DND-41 (cell line): Measurements from ENCODE around the gene TNRC6A.

Experiments used
- ATAC-seq: fragments of 200-7000 bp; cut with Tn5 transposase; 3 replicates; pipeline ENCODE4 v1.9.1; 2021; ENCODE audit warnings: low read depth; ENCODE audit not compliant: insufficient read depth
- DNase-seq: peaks from one replicate; pipeline ENCODE4 v3.0.0-alpha.2; 2020
- H2AFZ ChIP-seq: 2 replicates; pipeline ENCODE4 v1.6.0; 2012; ENCODE audit warnings: low read depth, low read length
- H3K27ac ChIP-seq: 2 replicates; pipeline ENCODE4 v1.5.1; 2012; ENCODE audit warnings: low read length, inconsistent platforms
- H3K27me3 ChIP-seq: fragments of 200-600 bp; sonication (generic); 2 replicates; pipeline ENCODE4 v1.6.0; 2012; ENCODE audit warnings: low read length, mild to moderate bottlenecking, inconsistent platforms; ENCODE audit not compliant: insufficient read depth, poor library complexity
- H3K36me3 ChIP-seq: 2 replicates; pipeline ENCODE4 v1.5.1; 2012; ENCODE audit warnings: low read length, inconsistent platforms; ENCODE audit not compliant: insufficient read depth
- H3K4me1 ChIP-seq: 2 replicates; pipeline ENCODE4 v1.5.1; 2012; ENCODE audit warnings: mild to moderate bottlenecking, low read length; ENCODE audit not compliant: insufficient read depth
- H3K4me2 ChIP-seq: 2 replicates; pipeline ENCODE4 v1.6.0; 2012; ENCODE audit warnings: mild to moderate bottlenecking, moderate library complexity, low read length, inconsistent platforms; ENCODE audit not compliant: insufficient read depth
- H3K4me3 ChIP-seq, 2 experiments: fragments of 200-600 bp in 1 of 2; shearing (Covaris generic) in 1 of 2; 2 replicates each; pipeline ENCODE4 v1.5.1; 2012 to 2016; ENCODE audit warnings: inconsistent platforms in 2 of 2, low read length in 2 of 2, mild to moderate bottlenecking in 2 of 2, low read depth in 1 of 2, moderate library complexity in 1 of 2
- H3K79me2 ChIP-seq: 2 replicates; pipeline ENCODE4 v1.6.0; 2012; ENCODE audit warnings: low read length, inconsistent platforms; ENCODE audit not compliant: insufficient read depth
- H3K9ac ChIP-seq: 2 replicates; pipeline ENCODE4 v1.6.0; 2012; ENCODE audit warnings: low read depth, mild to moderate bottlenecking, inconsistent platforms, low read length, moderate library complexity
- H3K9me3 ChIP-seq: 2 replicates; pipeline ENCODE4 v1.5.1; 2012; ENCODE audit warnings: low read length, moderate library complexity, mild to moderate bottlenecking, inconsistent platforms; ENCODE audit not compliant: insufficient read depth, severe bottlenecking
- H4K20me1 ChIP-seq: 2 replicates; pipeline ENCODE4 v1.6.0; 2012; ENCODE audit warnings: low read length; ENCODE audit not compliant: insufficient read depth
- EZH2 ChIP-seq: IDR thresholded peaks from 3 replicates; pipeline ENCODE4 v1.6.1; 2012; ENCODE audit warnings: borderline replicate concordance, low read depth, mild to moderate bottlenecking, moderate library complexity, low read length, inconsistent platforms; ENCODE audit not compliant: severe bottlenecking
- TF ChIP-seq, protein P1 (sequence below): IDR thresholded peaks from 2 replicates; pipeline ENCODE4 v1.5.1; 2012; ENCODE audit warnings: borderline replicate concordance, low read length, moderate library complexity, mild to moderate bottlenecking; ENCODE audit not compliant: poor library complexity, severe bottlenecking; ENCODE audit errors: extremely low read depth

TNRC6A gene

DNA sequence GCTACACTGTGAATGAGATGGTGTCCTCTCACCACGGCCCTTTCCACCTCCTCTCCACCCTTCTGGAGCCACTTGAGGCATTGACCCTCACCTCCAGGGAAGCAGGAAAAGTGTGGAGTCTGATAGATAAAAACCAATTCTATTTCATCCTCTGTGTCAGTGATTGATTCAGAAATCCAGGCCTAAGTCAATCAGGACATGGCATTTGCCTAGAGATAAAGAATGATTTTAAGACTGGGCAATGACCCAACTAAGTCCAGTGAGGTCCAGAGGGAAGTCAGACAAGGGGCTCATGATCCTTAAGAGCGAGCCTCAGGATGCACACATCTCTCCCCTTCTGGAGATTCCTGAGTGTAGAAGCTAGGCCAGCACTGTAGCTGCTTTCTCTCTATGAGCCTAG lies 41.1 kb upstream of the TNRC6A start:
- Histone ChIP-seq H2AFZ (no peak overlapping the region), H3K9ac (no peak overlapping the region), H3K4me1 (no peaks in the 10 kb centered on the region), H3K9me3 (no peaks in the 10 kb centered on the region), H4K20me1 (no peaks in the 10 kb centered on the region), H3K36me3 (no peaks in the 10 kb centered on the region), H3K4me3 (no peak overlapping the region), H3K27ac (no peak overlapping the region), H3K79me2 (no peaks in the 10 kb centered on the region), H3K4me2 (no peak overlapping the region), H3K27me3 (no peaks in the 10 kb centered on the region)
- ATAC-seq (no peak), DNase-seq (no peak)
- TF ChIP-seq, protein P1, sequence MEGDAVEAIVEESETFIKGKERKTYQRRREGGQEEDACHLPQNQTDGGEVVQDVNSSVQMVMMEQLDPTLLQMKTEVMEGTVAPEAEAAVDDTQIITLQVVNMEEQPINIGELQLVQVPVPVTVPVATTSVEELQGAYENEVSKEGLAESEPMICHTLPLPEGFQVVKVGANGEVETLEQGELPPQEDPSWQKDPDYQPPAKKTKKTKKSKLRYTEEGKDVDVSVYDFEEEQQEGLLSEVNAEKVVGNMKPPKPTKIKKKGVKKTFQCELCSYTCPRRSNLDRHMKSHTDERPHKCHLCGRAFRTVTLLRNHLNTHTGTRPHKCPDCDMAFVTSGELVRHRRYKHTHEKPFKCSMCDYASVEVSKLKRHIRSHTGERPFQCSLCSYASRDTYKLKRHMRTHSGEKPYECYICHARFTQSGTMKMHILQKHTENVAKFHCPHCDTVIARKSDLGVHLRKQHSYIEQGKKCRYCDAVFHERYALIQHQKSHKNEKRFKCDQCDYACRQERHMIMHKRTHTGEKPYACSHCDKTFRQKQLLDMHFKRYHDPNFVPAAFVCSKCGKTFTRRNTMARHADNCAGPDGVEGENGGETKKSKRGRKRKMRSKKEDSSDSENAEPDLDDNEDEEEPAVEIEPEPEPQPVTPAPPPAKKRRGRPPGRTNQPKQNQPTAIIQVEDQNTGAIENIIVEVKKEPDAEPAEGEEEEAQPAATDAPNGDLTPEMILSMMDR = no peak

DNA sequence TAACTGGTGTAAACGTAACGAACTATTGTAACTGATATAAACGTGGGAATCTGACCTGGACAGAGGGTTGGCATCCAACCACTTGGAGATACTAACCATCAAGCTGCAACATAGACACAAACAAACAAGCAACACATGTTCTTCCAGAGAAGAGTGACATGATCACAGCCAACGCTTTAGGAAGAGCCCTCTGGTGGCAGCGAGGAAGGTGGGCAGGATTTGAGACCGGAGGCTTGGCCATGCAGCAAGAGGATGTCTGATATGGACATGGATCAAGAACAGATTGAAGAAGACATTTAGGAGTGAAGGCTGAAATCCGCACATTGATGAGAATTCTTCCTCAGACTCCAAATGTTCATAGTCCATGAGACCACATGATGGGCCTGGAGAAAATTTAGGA lies 40.3 kb upstream of the TNRC6A start:
- H3K4me2 ChIP-seq = no peak overlapping the region
- H3K27me3 ChIP-seq = no peaks in the 10 kb centered on the region
- ATAC-seq (no peak), DNase-seq (no peak)
- H3K27ac ChIP-seq = no peak overlapping the region
- no peak overlapping the region for H3K9ac ChIP-seq
- no peak overlapping the region for H2AFZ ChIP-seq
- H3K9me3 ChIP-seq = no peaks in the 10 kb centered on the region
- TF ChIP-seq, protein P1 = peak; percentile 45
- no peak for TF ChIP-seq EZH2
- no peaks in the 10 kb centered on the region for H4K20me1 ChIP-seq
- H3K4me3 ChIP-seq = no peak overlapping the region
- no peaks in the 10 kb centered on the region for H3K4me1 ChIP-seq
- no peaks in the 10 kb centered on the region for H3K36me3 ChIP-seq
- no peaks in the 10 kb centered on the region for H3K79me2 ChIP-seq

DNA sequence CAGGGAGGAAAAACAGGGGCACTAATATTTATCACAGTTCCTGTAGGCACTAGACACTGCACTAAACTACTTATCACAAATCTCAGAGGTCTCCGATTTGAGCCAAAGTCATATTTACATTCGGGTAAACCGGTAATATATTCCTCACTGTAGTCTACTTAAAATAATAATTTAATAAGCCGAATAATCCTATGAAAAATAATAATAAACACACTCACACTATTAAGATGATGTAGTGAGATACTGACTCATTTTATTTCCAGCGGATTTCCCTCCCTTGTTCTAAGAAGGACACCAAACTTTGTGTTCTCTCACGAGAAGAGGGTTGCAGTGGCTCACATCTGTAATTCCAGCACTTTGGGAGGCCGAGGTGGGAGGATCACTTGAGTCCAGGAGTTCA lies 36.6 kb upstream of the TNRC6A start:
- no peaks in the 10 kb centered on the region for H3K4me1 ChIP-seq
- H3K9me3 ChIP-seq = no peaks in the 10 kb centered on the region

More for the DNA sequence above, 36.6 kb upstream of the TNRC6A start:
- Histone ChIP-seq H3K4me2 (no peak overlapping the region), H4K20me1 (no peaks in the 10 kb centered on the region), H3K9ac (no peak overlapping the region), H3K79me2 (no peaks in the 10 kb centered on the region), H3K27me3 (no peaks in the 10 kb centered on the region), H3K4me3 (no peak overlapping the region), H3K36me3 (no peaks in the 10 kb centered on the region), H3K27ac (no peak overlapping the region), H2AFZ (no peak overlapping the region)
- DNase-seq = no peak
- TF ChIP-seq, protein P1 = no peak
- no peak for TF ChIP-seq EZH2
- no peak for ATAC-seq
